ENCODE data around the gene PKNOX2. TPM values are rescaled to one million over a fixed set of nuclear protein-coding genes. Genes with fewer than 3 reads are reported as not detected.

The PKNOX2 gene
- total and polyA plus RNA-seq, 9 donors: 11.5 to 27.8 (median 24.5) TPM

DNA sequence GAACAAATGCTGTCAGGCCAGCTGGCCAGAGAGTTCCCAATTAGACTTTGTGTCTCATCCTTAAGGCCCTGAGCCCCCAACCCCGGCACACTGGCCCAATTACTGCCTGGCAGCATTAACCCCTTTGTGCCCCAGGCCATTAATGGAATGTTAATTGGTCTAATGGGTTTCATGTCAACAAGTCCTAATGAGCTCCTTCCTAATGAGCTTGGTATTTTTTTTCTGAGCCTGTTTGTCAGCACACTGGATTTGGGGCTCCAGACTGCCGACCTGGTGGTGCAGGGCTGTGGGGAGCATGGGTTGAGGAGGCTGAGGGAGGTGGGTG, 182.7 kb downstream of the PKNOX2 start:
- no CpG with 5 or more reads among the region's 2 CpGs for WGBS (ENCODE audit: insufficient coverage)
- H3K4me1 ChIP-seq (ENCODE audit: control insufficient read depth, insufficient read depth, low read length): peaks cover 80% of the 10 kb centered on the region
- DNase-seq: no peak
- H3K27me3 ChIP-seq (ENCODE audit: control insufficient read depth, insufficient read depth, low read length): no peaks in the 10 kb centered on the region
- H3K36me3 ChIP-seq (ENCODE audit: control insufficient read depth, insufficient read depth, low read length): peaks cover 13% of the 10 kb centered on the region
- H3K27ac ChIP-seq (ENCODE audit: low read length): peak overlapping the region; percentile 57
- no peak overlapping the region for H3K4me3 ChIP-seq (ENCODE audit: low read length)
- H3K9me3 ChIP-seq (replicated peaks; ENCODE audit: control insufficient read depth, low read depth, low read length): no peaks in the 10 kb centered on the region

DNA sequence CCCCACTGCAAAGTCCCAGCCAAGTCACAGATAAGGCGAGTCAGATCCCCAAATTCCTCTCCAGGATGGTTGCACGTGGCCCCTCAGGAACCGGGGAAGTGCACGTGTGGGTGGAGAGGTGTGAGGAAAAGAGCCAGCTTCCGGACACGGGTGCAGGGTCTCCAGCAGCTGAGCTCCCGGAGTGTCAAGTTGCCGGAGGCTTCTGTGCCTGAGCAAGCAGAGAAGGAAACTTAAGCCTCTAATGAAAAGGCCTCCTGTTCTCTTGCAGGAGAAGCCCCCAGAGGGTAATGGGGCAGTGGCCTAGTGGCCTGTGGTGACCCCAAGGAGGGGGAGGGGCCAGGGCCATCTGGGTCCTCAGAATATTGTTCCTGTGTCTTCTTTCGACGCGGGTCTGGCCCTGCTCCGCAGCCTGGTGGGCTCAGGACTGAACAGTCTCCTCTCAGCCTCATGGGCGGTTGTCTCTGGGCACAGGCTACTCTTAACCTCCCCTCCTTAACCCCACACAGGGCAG, 183.6 kb downstream of the PKNOX2 start:
- no peak for DNase-seq

DNA sequence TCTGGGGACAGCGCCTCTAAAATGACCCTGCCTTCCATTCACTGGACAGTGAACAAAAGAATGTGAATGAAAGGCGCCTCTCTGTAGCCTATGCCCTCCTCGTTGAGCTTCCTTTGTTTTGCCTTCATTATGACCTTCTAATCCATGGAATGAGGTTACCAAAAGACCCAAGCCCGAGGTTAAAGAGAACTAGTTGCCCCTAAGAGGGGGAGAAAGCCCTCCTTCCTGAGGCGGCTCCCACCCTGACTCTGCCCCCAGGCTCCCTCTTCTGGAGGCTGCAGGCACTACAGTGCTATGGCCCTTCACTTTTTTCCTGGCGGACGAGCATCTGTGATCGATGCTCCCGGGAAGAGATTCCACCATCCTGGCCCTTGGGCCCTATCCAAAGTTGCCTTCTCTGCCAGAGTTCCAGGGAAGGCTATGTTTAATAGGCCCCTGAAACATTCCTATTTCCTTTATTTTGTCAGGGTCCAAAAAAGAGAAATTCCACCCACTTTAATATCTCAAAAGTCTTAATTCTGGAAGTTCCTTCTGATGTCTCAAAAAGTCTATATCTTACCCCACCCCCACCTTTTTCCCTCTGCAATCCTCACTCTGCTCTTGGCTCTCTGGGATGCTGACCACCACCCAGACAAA, 184.2 kb downstream of the PKNOX2 start:
- H3K4me3 ChIP-seq (ENCODE audit: low read length): no peak overlapping the region
- H3K4me1 ChIP-seq (ENCODE audit: control insufficient read depth, insufficient read depth, low read length): peaks cover 65% of the 10 kb centered on the region
- 22% methylated on average over 6 of the region's 9 CpGs for WGBS (ENCODE audit: insufficient coverage)
- DNase-seq: peak; percentile 79
- H3K9me3 ChIP-seq (replicated peaks; ENCODE audit: control insufficient read depth, low read depth, low read length): no peaks in the 10 kb centered on the region
- H3K36me3 ChIP-seq (ENCODE audit: control insufficient read depth, insufficient read depth, low read length): peaks cover 29% of the 10 kb centered on the region
- no peaks in the 10 kb centered on the region for H3K27me3 ChIP-seq (ENCODE audit: control insufficient read depth, insufficient read depth, low read length)
- H3K27ac ChIP-seq (ENCODE audit: low read length): peak overlapping the region; percentile 74

More for the DNA sequence above, 183.6 kb downstream of the PKNOX2 start:
- Histone ChIP-seq H3K27ac (ENCODE audit: low read length) (peak overlapping the region; percentile 74), H3K4me1 (ENCODE audit: control insufficient read depth, insufficient read depth, low read length) (peaks cover 70% of the 10 kb centered on the region), H3K36me3 (ENCODE audit: control insufficient read depth, insufficient read depth, low read length) (peaks cover 23% of the 10 kb centered on the region), H3K4me3 (ENCODE audit: low read length) (no peak overlapping the region), H3K9me3 (replicated peaks; ENCODE audit: control insufficient read depth, low read depth, low read length) (no peaks in the 10 kb centered on the region), H3K27me3 (ENCODE audit: control insufficient read depth, insufficient read depth, low read length) (no peaks in the 10 kb centered on the region)
- 29% methylated on average over 5 of the region's 13 CpGs for WGBS (ENCODE audit: insufficient coverage)

DNA sequence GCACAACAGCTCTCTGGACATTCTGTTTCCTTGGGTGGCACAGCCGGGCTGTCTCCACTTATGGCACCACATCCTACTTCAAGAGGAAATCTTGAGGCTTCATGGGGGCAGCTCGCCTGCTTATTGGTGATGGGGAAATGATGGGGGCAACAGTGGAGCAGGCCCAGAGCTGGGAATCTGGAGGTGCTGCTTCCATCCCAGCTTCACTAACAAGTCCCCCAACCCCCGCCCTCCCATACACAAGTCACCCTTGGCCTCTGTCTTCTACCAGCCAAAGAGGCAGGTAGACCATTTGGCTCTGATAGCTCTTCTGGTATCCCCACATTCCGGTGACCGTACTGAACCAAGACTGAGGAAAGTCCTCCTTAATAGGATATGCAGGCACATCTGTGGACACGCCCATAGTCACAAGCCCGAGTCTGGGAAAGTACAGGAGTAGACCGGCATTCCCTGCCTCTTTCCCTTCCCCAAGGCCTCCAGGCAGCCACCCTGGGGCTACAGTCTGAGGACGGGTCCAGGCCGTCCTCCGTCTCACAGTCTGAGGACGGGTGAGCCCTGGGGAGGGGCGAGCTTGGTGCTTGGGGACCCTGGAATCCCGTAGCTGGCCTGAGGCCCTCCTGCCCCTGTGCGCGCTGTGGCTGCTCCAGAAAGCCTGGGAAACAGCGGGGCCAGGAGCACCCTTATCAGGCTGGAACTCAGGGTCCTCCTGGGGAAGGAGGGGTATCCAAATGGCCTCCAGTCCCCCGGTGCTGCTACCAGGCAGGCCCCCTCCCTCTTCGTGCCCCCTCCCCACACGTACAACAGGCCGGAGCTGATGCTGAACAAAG, 185.9 kb downstream of the PKNOX2 start:
- H3K4me1 ChIP-seq (ENCODE audit: control insufficient read depth, insufficient read depth, low read length): peaks cover 50% of the 10 kb centered on the region
- DNase-seq: peak; percentile 67
- WGBS (ENCODE audit: insufficient coverage): 60% methylated on average over 3 of the region's 21 CpGs
- no peak overlapping the region for H3K4me3 ChIP-seq (ENCODE audit: low read length)
- H3K9me3 ChIP-seq (replicated peaks; ENCODE audit: control insufficient read depth, low read depth, low read length): no peaks in the 10 kb centered on the region
- H3K36me3 ChIP-seq (ENCODE audit: control insufficient read depth, insufficient read depth, low read length): peaks cover 34% of the 10 kb centered on the region
- H3K27ac ChIP-seq (ENCODE audit: low read length): no peak overlapping the region
- H3K27me3 ChIP-seq (ENCODE audit: control insufficient read depth, insufficient read depth, low read length): no peaks in the 10 kb centered on the region

GRCh38 chr11:125351033-125351867, 186.7 kb downstream of the PKNOX2 start:
- no peak overlapping the region for H3K4me3 ChIP-seq (ENCODE audit: low read length)
- H3K9me3 ChIP-seq (replicated peaks; ENCODE audit: control insufficient read depth, low read depth, low read length): no peaks in the 10 kb centered on the region
- no peaks in the 10 kb centered on the region for H3K27me3 ChIP-seq (ENCODE audit: control insufficient read depth, insufficient read depth, low read length)
- no peak overlapping the region for H3K27ac ChIP-seq (ENCODE audit: low read length)
- DNase-seq: no peak
- 72% methylated on average over 24 of the region's 32 CpGs for WGBS (ENCODE audit: insufficient coverage)
- peaks cover 34% of the 10 kb centered on the region for H3K36me3 ChIP-seq (ENCODE audit: control insufficient read depth, insufficient read depth, low read length)
- H3K4me1 ChIP-seq (ENCODE audit: control insufficient read depth, insufficient read depth, low read length): peaks cover 48% of the 10 kb centered on the region

DNA sequence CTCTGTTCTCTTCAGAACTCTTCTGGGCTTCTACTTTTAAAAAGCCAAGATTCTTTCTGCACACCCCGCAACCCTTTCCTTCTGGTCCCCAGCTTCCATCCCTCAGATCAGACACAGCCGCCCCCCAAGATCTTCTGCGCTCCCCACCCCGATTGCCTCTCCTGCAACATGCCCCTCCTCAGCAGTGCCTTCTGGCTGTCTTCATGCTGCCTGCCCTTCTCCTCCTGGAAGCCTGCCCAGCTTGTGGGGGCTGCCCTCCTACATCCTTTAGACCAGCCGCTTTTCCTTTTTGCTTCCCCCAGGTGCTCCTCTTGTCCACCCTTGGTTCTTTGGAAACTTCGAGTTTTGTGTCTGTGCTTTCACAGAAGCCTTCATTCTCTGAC, 187.3 kb downstream of the PKNOX2 start:
- Histone ChIP-seq H3K27me3 (ENCODE audit: control insufficient read depth, insufficient read depth, low read length) (no peaks in the 10 kb centered on the region), H3K4me1 (ENCODE audit: control insufficient read depth, insufficient read depth, low read length) (peaks cover 48% of the 10 kb centered on the region), H3K27ac (ENCODE audit: low read length) (no peak overlapping the region), H3K36me3 (ENCODE audit: control insufficient read depth, insufficient read depth, low read length) (peaks cover 34% of the 10 kb centered on the region), H3K4me3 (ENCODE audit: low read length) (no peak overlapping the region), H3K9me3 (replicated peaks; ENCODE audit: control insufficient read depth, low read depth, low read length) (no peaks in the 10 kb centered on the region)
- no peak for DNase-seq
- 82% methylated on average over 4 of the region's 6 CpGs for WGBS (ENCODE audit: insufficient coverage)

GRCh38 chr11:125356797-125357196, 192.2 kb downstream of the PKNOX2 start:
- Histone ChIP-seq H3K9me3 (replicated peaks; ENCODE audit: control insufficient read depth, low read depth, low read length) (no peaks in the 10 kb centered on the region), H3K27me3 (ENCODE audit: control insufficient read depth, insufficient read depth, low read length) (no peaks in the 10 kb centered on the region), H3K36me3 (ENCODE audit: control insufficient read depth, insufficient read depth, low read length) (peaks cover 40% of the 10 kb centered on the region), H3K27ac (ENCODE audit: low read length) (no peak overlapping the region), H3K4me3 (ENCODE audit: low read length) (no peak overlapping the region), H3K4me1 (ENCODE audit: control insufficient read depth, insufficient read depth, low read length) (peaks cover 38% of the 10 kb centered on the region)
- WGBS (ENCODE audit: insufficient coverage): 27% methylated on average over 1 of the region's 2 CpGs
- DNase-seq: no peak

GRCh38 chr11:125357551-125357950, 193.0 kb downstream of the PKNOX2 start:
- WGBS (ENCODE audit: insufficient coverage): 64% methylated on average over 3 of the region's 8 CpGs
- peaks cover 34% of the 10 kb centered on the region for H3K36me3 ChIP-seq (ENCODE audit: control insufficient read depth, insufficient read depth, low read length)
- H3K4me3 ChIP-seq (ENCODE audit: low read length): no peak overlapping the region
- no peak for DNase-seq
- no peaks in the 10 kb centered on the region for H3K9me3 ChIP-seq (replicated peaks; ENCODE audit: control insufficient read depth, low read depth, low read length)
- peaks cover 39% of the 10 kb centered on the region for H3K4me1 ChIP-seq (ENCODE audit: control insufficient read depth, insufficient read depth, low read length)
- H3K27me3 ChIP-seq (ENCODE audit: control insufficient read depth, insufficient read depth, low read length): no peaks in the 10 kb centered on the region
- peak overlapping the region; percentile 26 for H3K27ac ChIP-seq (ENCODE audit: low read length)

GRCh38 chr11:125358254-125358840, 193.8 kb downstream of the PKNOX2 start:
- Histone ChIP-seq H3K27me3 (ENCODE audit: control insufficient read depth, insufficient read depth, low read length) (no peaks in the 10 kb centered on the region), H3K36me3 (ENCODE audit: control insufficient read depth, insufficient read depth, low read length) (peaks cover 31% of the 10 kb centered on the region), H3K27ac (ENCODE audit: low read length) (peak overlapping the region; percentile 33), H3K9me3 (replicated peaks; ENCODE audit: control insufficient read depth, low read depth, low read length) (no peaks in the 10 kb centered on the region), H3K4me1 (ENCODE audit: control insufficient read depth, insufficient read depth, low read length) (peaks cover 41% of the 10 kb centered on the region), H3K4me3 (ENCODE audit: low read length) (no peak overlapping the region)
- DNase-seq: peak; percentile 68
- WGBS (ENCODE audit: insufficient coverage): no CpG with 5 or more reads among the region's 6 CpGs
